GM12878 (cell line): ENCODE data around the gene MRGPRE. TPM values are rescaled to one million over a fixed set of nuclear protein-coding genes. Genes with fewer than 3 reads are reported as not detected.

Experiments used
- ATAC-seq: fragments of 200-7000 bp; cut with Tn5 transposase; 3 replicates; pipeline ENCODE4 v1.9.1; 2020; ENCODE audit warnings: mild to moderate bottlenecking, moderate library complexity
- BruUV-seq: library from RNA; stranded (reverse); fragments of 400-500 nt; replicated peaks from 2 replicates; lab custom pipeline; 2021; lab: Mats Ljungman, UMichigan
- CTCF ChIA-PET: fragments of 300-600 bp; sonication (Branson Sonifier 250); formaldehyde crosslinking; extraction: SDS; loops from one replicate; lab custom pipeline; 2021; ENCODE audit warnings: inconsistent platforms; lab: Yijun Ruan, JAX
- POLR2A ChIA-PET: fragments of 350-600 bp; formaldehyde crosslinking; extraction: SDS; loops from one replicate; lab custom pipeline; 2021; ENCODE audit warnings: inconsistent platforms; lab: Charles Lee
- RAD21 ChIA-PET: fragments of 300-600 bp; sonication (Branson Sonifier 250); formaldehyde crosslinking; loops from one replicate; lab custom pipeline; 2023; ENCODE audit warnings: antibody characterized with exemption; ENCODE audit not compliant: unreplicated experiment; lab: Charles Lee
- SMC1A ChIA-PET: fragments of 300-600 bp; sonication (Branson Sonifier 250); formaldehyde crosslinking; loops from one replicate; lab custom pipeline; 2023; ENCODE audit not compliant: unreplicated experiment, uncharacterized antibody; lab: Charles Lee
- DNase-seq: peaks from one replicate; pipeline ENCODE4 v3.0.0-alpha.2; 2011; ENCODE audit warnings: low read depth, low spot score
- FAIRE-seq: peaks from 3 replicates; lab custom pipeline; 2011; peaks lifted over from hg19 to GRCh38; lab: Jason Lieb, UNC
- H2AFZ ChIP-seq: 2 replicates; pipeline ENCODE4 v1.6.0; 2011; ENCODE audit warnings: low read depth, low read length, control low read depth; ENCODE audit not compliant: control insufficient read depth
- H3K27ac ChIP-seq: 2 replicates; pipeline ENCODE4 v1.5.1; 2011; ENCODE audit warnings: control low read depth; ENCODE audit not compliant: control insufficient read depth, insufficient read depth
- H3K27me3 ChIP-seq, 2 experiments: replicated peaks in 1 of 2; 2 replicates each; pipeline versions ENCODE4 v1.6.0 to v1.6.1; 2011; ENCODE audit warnings: low read length in 1 of 2; ENCODE audit not compliant: control insufficient read depth in 2 of 2, insufficient read depth in 2 of 2
- H3K36me3 ChIP-seq, 2 experiments: 2 replicates each; pipeline ENCODE4 v1.5.1; 2011; ENCODE audit warnings: low read length in 1 of 2; ENCODE audit not compliant: control insufficient read depth in 2 of 2, insufficient read depth in 2 of 2
- H3K4me1 ChIP-seq: 2 replicates; pipeline ENCODE4 v1.6.1; 2011; ENCODE audit warnings: mild to moderate bottlenecking, low read length, moderate library complexity, mixed read lengths; ENCODE audit not compliant: control insufficient read depth, insufficient read depth
- H3K4me2 ChIP-seq: 2 replicates; pipeline ENCODE4 v1.6.0; 2011; ENCODE audit warnings: control low read depth; ENCODE audit not compliant: control insufficient read depth, insufficient read depth
- H3K4me3 ChIP-seq: fragments of 200-600 bp; sonication (generic); 2 replicates; pipeline ENCODE4 v1.5.1; 2016
- H3K79me2 ChIP-seq: 2 replicates; pipeline ENCODE4 v1.6.0; 2011; ENCODE audit warnings: low read length; ENCODE audit not compliant: control insufficient read depth, insufficient read depth
- H3K9ac ChIP-seq: 2 replicates; pipeline ENCODE4 v1.8.0; 2011; ENCODE audit warnings: low read length, control low read depth, mixed read lengths; ENCODE audit not compliant: control insufficient read depth, insufficient read depth
- H3K9me3 ChIP-seq: replicated peaks from 3 replicates; pipeline ENCODE4 v1.5.1; 2011; ENCODE audit warnings: mild to moderate bottlenecking, low read length; ENCODE audit not compliant: control insufficient read depth, insufficient read depth
- H4K20me1 ChIP-seq: 2 replicates; pipeline ENCODE4 v1.6.0; 2011; ENCODE audit not compliant: control insufficient read depth, insufficient read depth
- ATF7 ChIP-seq: fragments of 450-650 bp; IDR thresholded peaks from 2 replicates; pipeline ENCODE4 v1.6.1; 2016; ENCODE audit warnings: low read depth, mild to moderate bottlenecking
- CREM ChIP-seq: IDR thresholded peaks from 2 replicates; pipeline ENCODE4 v1.6.1; 2014; ENCODE audit warnings: antibody characterized with exemption, low read depth
- CUX1 ChIP-seq: IDR thresholded peaks from 2 replicates; pipeline ENCODE4 v1.6.1; 2012; ENCODE audit warnings: improper control_type of control experiment, low read depth, low read length; ENCODE audit not compliant: insufficient replicate concordance
- EGR1 ChIP-seq, 2 experiments: IDR thresholded peaks; 1 replicate in 1 of 2; 2 replicates in 1 of 2; pipeline ENCODE4 v1.6.1; 2011 to 2012; ENCODE audit warnings: low read depth in 2 of 2, low read length in 2 of 2, borderline replicate concordance in 1 of 2, mild to moderate bottlenecking in 1 of 2, moderate library complexity in 1 of 2
- ELK1 ChIP-seq: IDR thresholded peaks from 2 replicates; pipeline ENCODE4 v1.6.1; 2012; ENCODE audit warnings: low read depth, low read length, improper control_type of control experiment
- FOXK2 ChIP-seq: fragments of 450-650 bp; IDR thresholded peaks from 2 replicates; pipeline ENCODE4 v1.6.1; 2017; ENCODE audit warnings: mild to moderate bottlenecking, moderate library complexity
- HSF1 ChIP-seq: fragments of 150-350 bp; IDR thresholded peaks from 2 replicates; pipeline ENCODE4 v1.6.1; 2014; ENCODE audit warnings: mild to moderate bottlenecking, low read depth, low read length
- IRF4 ChIP-seq: IDR thresholded peaks from 2 replicates; pipeline ENCODE4 v1.6.1; 2011; ENCODE audit warnings: low read depth, low read length
- MEF2B ChIP-seq: fragments of 450-650 bp; IDR thresholded peaks from 2 replicates; pipeline ENCODE4 v1.6.1; 2018; ENCODE audit warnings: mild to moderate bottlenecking, moderate library complexity; ENCODE audit not compliant: partially characterized antibody, poor library complexity, severe bottlenecking
- MYC ChIP-seq: IDR thresholded peaks from 2 replicates; pipeline ENCODE4 v1.6.1; 2011; ENCODE audit warnings: mild to moderate bottlenecking, low read length, moderate library complexity, inconsistent platforms; ENCODE audit not compliant: insufficient read depth, insufficient replicate concordance, insufficient read length, severe bottlenecking
- NR2C2 ChIP-seq: IDR thresholded peaks from 2 replicates; pipeline ENCODE4 v1.6.1; 2011; ENCODE audit warnings: borderline replicate concordance, low read depth; ENCODE audit not compliant: control insufficient read depth, insufficient read length
- NR2F1 ChIP-seq: fragments of 450-650 bp; conservative IDR thresholded peaks from 2 replicates; pipeline ENCODE4 v1.6.1; 2017; ENCODE audit warnings: mild to moderate bottlenecking
- PAX5 ChIP-seq: IDR thresholded peaks from 2 replicates; pipeline ENCODE4 v1.6.1; 2011; ENCODE audit warnings: low read depth, low read length, borderline replicate concordance
- PAX8 ChIP-seq: fragments of 450-650 bp; IDR thresholded peaks from 2 replicates; pipeline ENCODE4 v1.6.1; 2017; ENCODE audit warnings: mild to moderate bottlenecking, moderate library complexity
- SMAD1 ChIP-seq: fragments of 450-650 bp; IDR thresholded peaks from 2 replicates; pipeline ENCODE4 v1.6.1; 2018; ENCODE audit warnings: mild to moderate bottlenecking, low read depth; ENCODE audit not compliant: partially characterized antibody
- SREBF2 ChIP-seq: IDR thresholded peaks from 2 replicates; pipeline ENCODE4 v1.6.1; 2012; ENCODE audit warnings: mild to moderate bottlenecking, low read length
- SUPT20H ChIP-seq: IDR thresholded peaks from 2 replicates; pipeline ENCODE4 v1.6.1; 2011; ENCODE audit warnings: low read depth, mild to moderate bottlenecking, low read length, moderate library complexity, borderline replicate concordance; ENCODE audit not compliant: control insufficient read depth
- ZNF207 ChIP-seq: fragments of 450-650 bp; IDR thresholded peaks from 2 replicates; pipeline ENCODE4 v1.6.1; 2014; ENCODE audit warnings: antibody characterized with exemption, mild to moderate bottlenecking, borderline replicate concordance
- ZSCAN29 ChIP-seq: fragments of 450-650 bp; IDR thresholded peaks from 2 replicates; pipeline ENCODE4 v1.6.1; 2017; ENCODE audit warnings: mild to moderate bottlenecking, moderate library complexity
- WGBS: methylation state at CpG from one replicate; pipeline ENCODE4 v1.1.6; 2016; ENCODE audit warnings: low lambda C conversion rate; ENCODE audit not compliant: insufficient replicate concordance, insufficient coverage; ENCODE audit errors: missing lambda C conversion rate; 5-methylcytosine and 5-hydroxymethylcytosine counted together
- in situ Hi-C: fragments of 300-500 bp; cut with MboI; formaldehyde crosslinking; loops from 9 replicates; pipeline ENCODE4 v1.14.3; 2018; ENCODE audit warnings: mixed read lengths
- intact Hi-C: fragments of 100-400 bp; cut with micrococcal nuclease; formaldehyde crosslinking; loops from one replicate; pipeline ENCODE4 v1.14.2; 2022; ENCODE audit not compliant: unreplicated experiment
- polyA plus RNA-seq, 11 experiments: library from polyadenylated mRNA; depleted of rRNA in 4 of 11; unstranded in 6 of 11; stranded (reverse) in 5 of 11; fragments of >200 nt; fragmentation: Nextera tagmentation in 4 of 11; fragmentation: Illumina TruSeq in 1 of 11; extraction: Ambion mirVana in 4 of 11; extraction: Trizol in 1 of 11; gene quantifications; 1 replicate in 1 of 11; 2 replicates in 10 of 11; pipeline versions ENCODE4 v1.2.1 to v1.2.3, GENCODE V29; 2011 to 2016; ENCODE audit warnings: inconsistent platforms in 2 of 11, missing spikeins in 2 of 11, low read depth in 1 of 11
- total RNA-seq, 4 experiments: library from RNA; depleted of rRNA in 3 of 4; stranded (reverse); fragments of >200 nt in 3 of 4; fragmentation: Illumina TruSeq in 1 of 4; extraction: Trizol in 1 of 4; gene quantifications; 2 replicates each; pipeline versions ENCODE4 v1.2.1 to v1.2.3, GENCODE V29; 2013 to 2021

MRGPRE gene
- total and polyA plus RNA-seq, 10 of the 15 experiments (the other 5 are each of a cell fraction or from before 2014, with no cell fraction given), result 0.34 TPM; not detected in 9

GRCh38 chr11:3206922-3207204 is 25.4 kb downstream of the MRGPRE start:
- BruUV-seq, result no TSS peak
- Histone ChIP-seq H3K4me1 (no peaks in the 10 kb centered on the region), H3K9ac (no peak overlapping the region), H3K36me3 (no peaks in the 10 kb centered on the region), H3K27ac (no peak overlapping the region), H3K4me2 (no peak overlapping the region), H3K9me3 (no peaks in the 10 kb centered on the region), H3K79me2 (no peaks in the 10 kb centered on the region), H4K20me1 (no peaks in the 10 kb centered on the region), H2AFZ (no peak overlapping the region), H3K27me3 (peaks cover 2% of the 10 kb centered on the region in 2 experiments; a peak in 2 of 4 replicates), H3K4me3 (no peak overlapping the region)
- in situ Hi-C loops, result no loop called here
- ChIA-PET POLR2A (no interaction called here), SMC1A (no interaction called here), CTCF (no interaction called here), RAD21 (no interaction called here)
- 27% methylated on average over 1 of the region's 1 CpG for WGBS
- ATAC-seq (no peak), FAIRE-seq (no peak), DNase-seq (no peak)
- intact Hi-C loops, result no loop called here
- TF ChIP-seq HSF1 (no peak), MEF2B (no peak), CREM (no peak), NR2F1 (no peak), PAX5 (no peak), ZNF207 (no peak), ATF7 (no peak), ELK1 (no peak), MYC (no peak), SMAD1 (no peak), SREBF2 (no peak), FOXK2 (no peak), NR2C2 (no peak), ZSCAN29 (no peak), IRF4 (no peak), CUX1 (no peak), SUPT20H (no peak), EGR1 (IDR thresholded peaks at IDR 0.05; ENCODE audit: borderline replicate concordance in 1 of 2, low read depth in 2 of 2, low read length in 2 of 2) (no peak), PAX8 (no peak)
